Renal cortex interstitium (tissue), 15 donors: Measurements from ENCODE around the gene PARVA. TPM values are rescaled to one million over a fixed set of nuclear protein-coding genes. Genes with fewer than 3 reads are reported as not detected.
"Not testable (repeated sequence)": the region's sequence is repeated elsewhere in the genome, so short reads cannot be mapped to it uniquely, and the experiment has no call there.

ENCODE experiments used
- DNase-seq, 11 donors: peaks; one replicate each; pipeline ENCODE4 v3.0.0-alpha.2; 2013; ENCODE audit warnings: low read depth in 9 of 11, low spot score in 4 of 11; ENCODE audit errors: extremely low read depth in 1 of 11
- long read RNA-seq, 16 experiments: transcript quantifications; one replicate each; lab custom pipeline, GENCODE V29; 2026
- polyA plus RNA-seq, 3 donors: library from polyadenylated mRNA; unstranded; fragments of 120-200 nt; gene quantifications; one replicate each; pipeline ENCODE4 v1.2.1, GENCODE V29; 2013; ENCODE audit not compliant: insufficient read length in 3 of 3

PARVA gene
- 100 to 1,000 TPM; 100 to 122 (median 113) TPM for polyA plus RNA-seq
- long read RNA-seq, donor 1, full-length matches to known transcripts, result 13 of 18 reads
- long read RNA-seq, donor 1, partial matches to known transcripts, result 5 of 18 reads
- long read RNA-seq, donor 1, other reads (novel, unspliced or antisense), result 0 of 18 reads
- long read RNA-seq, donor 2, full-length matches to known transcripts, result 15 of 37 reads
- long read RNA-seq, donor 2, partial matches to known transcripts, result 17 of 37 reads
- long read RNA-seq, donor 2, other reads (novel, unspliced or antisense), result 5 of 37 reads
- long read RNA-seq, donor 3, full-length matches to known transcripts, result 27 of 56 reads
- long read RNA-seq, donor 3, partial matches to known transcripts, result 20 of 56 reads
- long read RNA-seq, donor 3, other reads (novel, unspliced or antisense), result 9 of 56 reads
- long read RNA-seq, donor 4, full-length matches to known transcripts, result 11 of 11 reads
- long read RNA-seq, donor 4, partial matches to known transcripts, result 0 of 11 reads
- long read RNA-seq, donor 4, other reads (novel, unspliced or antisense), result 0 of 11 reads
- long read RNA-seq, donor 5, result 0 reads
- long read RNA-seq, donor 6, full-length matches to known transcripts, result 16 of 26 reads
- long read RNA-seq, donor 6, partial matches to known transcripts, result 5 of 26 reads
- long read RNA-seq, donor 6, other reads (novel, unspliced or antisense), result 5 of 26 reads
- long read RNA-seq, donor 7, full-length matches to known transcripts, result 22 of 27 reads
- long read RNA-seq, donor 7, partial matches to known transcripts, result 0 of 27 reads
- long read RNA-seq, donor 7, other reads (novel, unspliced or antisense), result 5 of 27 reads
- long read RNA-seq, donor 8, full-length matches to known transcripts, result 23 of 46 reads
- long read RNA-seq, donor 8, partial matches to known transcripts, result 12 of 46 reads
- long read RNA-seq, donor 8, other reads (novel, unspliced or antisense), result 11 of 46 reads
- long read RNA-seq, donor 9, full-length matches to known transcripts, result 19 of 34 reads
- long read RNA-seq, donor 9, partial matches to known transcripts, result 15 of 34 reads
- long read RNA-seq, donor 9, other reads (novel, unspliced or antisense), result 0 of 34 reads
- long read RNA-seq, donor 10, full-length matches to known transcripts, result 18 of 35 reads
- long read RNA-seq, donor 10, partial matches to known transcripts, result 12 of 35 reads
- long read RNA-seq, donor 10, other reads (novel, unspliced or antisense), result 5 of 35 reads
- long read RNA-seq, donor 11, full-length matches to known transcripts, result 16 of 16 reads
- long read RNA-seq, donor 11, partial matches to known transcripts, result 0 of 16 reads
- long read RNA-seq, donor 11, other reads (novel, unspliced or antisense), result 0 of 16 reads
- long read RNA-seq, donor 12, full-length matches to known transcripts, result 5 of 5 reads
- long read RNA-seq, donor 12, partial matches to known transcripts, result 0 of 5 reads
- long read RNA-seq, donor 12, other reads (novel, unspliced or antisense), result 0 of 5 reads
- long read RNA-seq, donor 13, result 0 reads
- long read RNA-seq, donor 14, full-length matches to known transcripts, result 16 of 23 reads
- long read RNA-seq, donor 14, partial matches to known transcripts, result 0 of 23 reads
- long read RNA-seq, donor 14, other reads (novel, unspliced or antisense), result 7 of 23 reads
- long read RNA-seq, donor 15, full-length matches to known transcripts, result 17 of 24 reads
- long read RNA-seq, donor 15, partial matches to known transcripts, result 7 of 24 reads
- long read RNA-seq, donor 15, other reads (novel, unspliced or antisense), result 0 of 24 reads
- long read RNA-seq, donor 16, full-length matches to known transcripts, result 46 of 82 reads
- long read RNA-seq, donor 16, partial matches to known transcripts, result 25 of 82 reads
- long read RNA-seq, donor 16, other reads (novel, unspliced or antisense), result 11 of 82 reads

- peak; percentile 58 to 81 (median 72) for DNase-seq
These were observed at the start of gene PARVA for GRCh38 chr11:12377106-12377823. TSS of gene PARVA (plus strand) at chr11:12377571. CDS start at chr11:12377648, 77 bp downstream.

GRCh38 chr11:12329169-12329568 is 48.2 kb upstream of the PARVA start:
- DNase-seq, result no peak

GRCh38 chr11:12329797-12330196 is 47.6 kb upstream of the PARVA start:
- DNase-seq, result no peak

- no peak for DNase-seq
These were observed 46.7 kb upstream of the PARVA start for GRCh38 chr11:12330485-12331231.

- DNase-seq, result peak; percentile 70 to 92 (median 82)
These were observed 46.0 kb upstream of the PARVA start for GRCh38 chr11:12331239-12331874.

- no peak for DNase-seq
These were observed 33.8 kb upstream of the PARVA start for GRCh38 chr11:12343526-12343925.

GRCh38 chr11:12353534-12353933 is 23.8 kb upstream of the PARVA start:
- DNase-seq, result no peak

GRCh38 chr11:12354750-12355545 is 22.4 kb upstream of the PARVA start:
- DNase-seq, result no peak

- DNase-seq, result no peak
These were observed 20.3 kb upstream of the PARVA start for GRCh38 chr11:12356944-12357655.

GRCh38 chr11:12357697-12358096 is 19.7 kb upstream of the PARVA start:
- not testable (repeated sequence) for DNase-seq

GRCh38 chr11:12358302-12359188 is 18.8 kb upstream of the PARVA start:
- no peak for DNase-seq

- no peak for DNase-seq
These were observed 17.6 kb upstream of the PARVA start for GRCh38 chr11:12359761-12360160.

GRCh38 chr11:12361682-12362081 is 15.7 kb upstream of the PARVA start:
- DNase-seq, result peak in 2 of 11 donors; percentile 29 to 42

GRCh38 chr11:12362857-12363256 is 14.5 kb upstream of the PARVA start:
- no peak for DNase-seq
